DMS 273 treated with DMSO at 0.1 percent for 48 hours (cell line): ENCODE results near the gene CDX4.
"Not testable (repeated sequence)": the region's sequence is repeated elsewhere in the genome, so short reads cannot be mapped to it uniquely, and the experiment has no call there.

Source experiments
- DNase-seq: peaks from one replicate; lab custom pipeline; 2025; lab: John Stamatoyannopoulos, UW

The CDX4 gene, protein sequence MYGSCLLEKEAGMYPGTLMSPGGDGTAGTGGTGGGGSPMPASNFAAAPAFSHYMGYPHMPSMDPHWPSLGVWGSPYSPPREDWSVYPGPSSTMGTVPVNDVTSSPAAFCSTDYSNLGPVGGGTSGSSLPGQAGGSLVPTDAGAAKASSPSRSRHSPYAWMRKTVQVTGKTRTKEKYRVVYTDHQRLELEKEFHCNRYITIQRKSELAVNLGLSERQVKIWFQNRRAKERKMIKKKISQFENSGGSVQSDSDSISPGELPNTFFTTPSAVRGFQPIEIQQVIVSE

DNA sequence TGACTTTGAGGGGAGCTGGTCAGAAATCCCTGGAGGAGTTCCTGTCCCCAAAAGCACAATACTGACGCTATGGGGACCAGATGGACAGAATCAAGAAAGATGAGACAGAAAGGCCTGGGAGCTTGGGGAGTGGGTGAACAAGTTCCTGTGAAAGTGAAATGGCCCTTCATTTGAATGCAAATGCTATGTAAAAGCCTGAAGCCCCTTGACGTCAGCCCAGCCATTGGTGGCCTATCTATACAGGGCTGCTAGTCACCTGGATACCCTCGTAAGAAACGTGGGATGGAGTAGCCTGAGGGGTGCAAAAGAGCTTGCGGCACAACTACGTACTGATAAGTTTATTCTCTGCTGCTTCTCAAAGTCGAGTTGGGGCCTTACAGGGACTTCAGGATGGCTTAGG, at the start of gene CDX4:
CDX4 (plus strand) TSS at position 223 of the 400 bp plus-strand sequence. CDS start 201 bp downstream, outside the sequence.
- DNase-seq, result no peak

DNA sequence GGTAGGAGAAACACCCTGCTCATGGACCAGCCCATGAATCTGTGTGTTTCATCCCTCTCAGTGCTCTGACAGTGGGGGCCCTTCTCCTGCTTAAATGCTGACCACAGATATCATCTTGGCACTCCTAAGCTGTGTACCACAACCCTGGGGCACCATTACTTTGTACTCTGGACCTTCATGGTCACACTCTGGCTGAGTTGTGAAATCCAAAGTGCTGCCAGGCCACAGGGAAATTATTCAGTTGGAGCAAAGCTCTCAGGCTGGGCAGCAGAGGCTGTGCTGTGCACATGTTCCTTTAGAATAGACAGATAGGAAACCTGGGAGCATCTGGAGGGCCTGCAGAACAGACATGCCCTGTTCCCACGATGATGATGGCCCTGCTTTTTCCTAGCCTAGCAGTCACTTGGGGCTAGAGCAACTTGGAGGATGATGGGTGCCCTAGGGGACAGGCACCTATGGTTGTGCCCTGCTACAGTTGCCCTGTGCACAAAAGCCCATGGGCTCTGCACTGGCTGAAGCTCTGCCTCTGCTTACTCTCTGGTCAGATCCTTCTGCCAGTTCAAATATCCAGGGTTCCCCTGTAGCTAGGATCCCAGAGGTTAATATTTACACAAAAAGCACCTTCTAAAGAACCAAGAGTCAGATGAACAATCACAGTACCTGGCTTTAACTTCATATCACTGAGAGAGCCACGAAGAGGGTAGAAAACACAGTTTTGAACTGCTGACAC, 48.5 kb upstream of the CDX4 start:
- DNase-seq, result no peak

DNA sequence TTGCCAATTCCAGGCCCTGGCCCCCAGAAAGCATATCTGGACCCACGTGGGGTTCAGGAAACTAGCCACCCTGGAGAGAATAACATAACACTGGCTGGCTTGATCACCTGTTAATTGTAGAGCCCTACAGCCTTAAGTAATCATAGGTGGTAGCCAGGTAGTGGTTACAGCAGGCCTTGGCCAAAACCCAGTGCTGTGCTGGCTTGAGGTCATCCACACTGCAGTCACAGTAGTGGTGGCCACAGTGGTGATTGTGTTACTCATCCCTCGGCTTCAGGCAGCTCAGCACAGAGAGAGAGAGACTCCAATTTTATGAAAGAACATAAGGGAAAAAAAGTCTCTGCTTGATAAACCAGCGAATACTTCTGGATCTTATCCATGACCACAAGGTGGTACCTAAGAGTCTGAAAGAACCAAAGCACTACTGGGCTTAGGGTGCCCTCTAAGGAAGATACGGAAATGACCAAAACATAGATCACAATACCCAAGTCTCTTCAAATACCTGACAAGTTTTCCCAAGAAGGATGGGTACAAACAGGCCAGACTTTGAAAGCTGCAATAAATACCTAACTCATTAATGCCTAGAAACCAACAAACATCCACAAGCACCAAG, 46.6 kb upstream of the CDX4 start:
- DNase-seq, result no peak

DNA sequence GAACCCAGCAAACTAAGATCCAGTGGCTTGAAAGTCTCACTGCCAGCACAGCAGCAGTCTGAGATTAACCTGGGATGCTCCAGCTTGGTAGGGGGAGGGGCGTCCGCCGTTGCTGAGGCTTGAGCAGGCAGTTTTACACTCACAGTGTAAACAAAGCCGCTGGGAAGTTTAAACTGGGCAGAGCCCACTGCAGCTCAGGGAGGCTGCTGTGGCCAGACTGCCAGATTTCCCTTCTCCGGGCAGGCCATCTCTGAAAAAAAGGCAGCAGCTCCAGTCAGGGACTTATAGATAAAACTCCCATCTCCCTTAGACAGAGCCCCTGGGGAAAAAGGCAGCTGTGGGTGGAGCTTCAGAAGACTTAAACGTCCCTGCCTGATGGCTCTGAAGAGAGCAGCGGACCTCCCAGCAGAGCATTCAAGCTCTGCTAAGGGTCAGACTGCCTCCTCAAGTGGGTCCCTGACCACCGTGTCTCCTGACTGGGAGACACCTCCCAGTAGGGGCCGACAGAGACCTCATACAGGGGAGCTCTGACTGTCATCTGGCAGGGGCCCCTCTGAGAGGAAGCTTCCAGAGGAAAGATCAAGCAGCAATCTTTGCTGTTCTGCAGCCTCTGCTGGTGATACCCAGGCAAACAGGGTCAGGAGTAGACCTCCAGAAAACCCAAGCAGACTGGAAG, 45.1 kb upstream of the CDX4 start:
- no peak for DNase-seq

DNA sequence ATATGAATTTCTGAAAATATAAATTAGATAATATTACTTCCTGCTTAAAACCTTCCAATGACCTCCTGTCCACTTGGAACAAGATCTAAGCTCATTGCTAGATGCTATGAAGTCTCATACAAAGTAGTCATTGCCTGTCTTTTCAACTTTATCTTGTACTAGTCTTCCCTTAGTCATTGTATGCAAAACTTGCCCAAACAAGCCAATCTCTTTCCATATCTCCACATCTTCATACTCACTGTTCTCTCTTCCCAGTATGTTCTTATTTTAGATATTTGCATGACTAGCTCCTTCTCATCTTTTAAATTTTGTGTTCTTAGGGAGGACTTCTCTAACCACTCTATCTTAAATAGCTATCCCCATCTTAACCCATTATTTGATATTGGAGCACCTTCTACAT, 33.9 kb upstream of the CDX4 start:
- DNase-seq, result no peak

DNA sequence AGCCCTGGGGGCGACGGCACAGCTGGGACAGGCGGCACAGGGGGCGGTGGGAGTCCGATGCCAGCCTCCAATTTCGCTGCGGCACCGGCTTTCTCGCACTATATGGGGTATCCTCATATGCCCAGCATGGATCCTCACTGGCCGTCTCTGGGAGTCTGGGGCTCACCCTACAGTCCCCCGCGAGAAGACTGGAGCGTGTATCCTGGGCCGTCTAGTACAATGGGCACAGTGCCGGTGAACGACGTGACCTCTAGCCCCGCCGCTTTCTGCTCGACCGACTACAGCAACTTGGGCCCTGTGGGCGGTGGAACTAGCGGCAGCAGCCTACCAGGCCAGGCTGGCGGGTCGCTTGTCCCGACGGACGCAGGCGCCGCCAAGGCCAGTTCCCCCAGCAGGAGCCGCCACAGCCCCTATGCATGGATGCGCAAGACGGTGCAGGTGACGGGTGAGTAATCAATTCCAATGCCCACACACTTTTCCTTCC, 500 bp downstream of the CDX4 start:
- no peak for DNase-seq

DNA sequence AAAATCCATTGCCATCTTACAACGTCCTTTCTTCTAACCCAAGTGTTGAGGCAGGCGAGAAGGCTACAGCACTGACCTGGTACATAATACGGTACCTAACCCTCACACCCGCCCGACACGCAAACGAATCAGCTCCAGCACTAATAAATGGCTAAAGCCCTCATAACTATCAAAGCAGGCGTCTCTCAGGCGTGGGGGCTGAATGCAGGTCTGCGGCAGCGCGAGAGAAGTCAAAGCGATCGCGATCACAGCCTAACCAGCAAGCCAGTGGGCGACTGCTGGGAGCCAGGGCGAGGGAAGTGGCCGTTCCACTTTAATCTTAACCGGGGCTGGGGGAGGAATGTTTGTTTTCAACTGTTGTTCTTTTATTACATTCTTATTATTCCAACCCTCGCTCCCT, 1.5 kb downstream of the CDX4 start:
- DNase-seq, result no peak

DNA sequence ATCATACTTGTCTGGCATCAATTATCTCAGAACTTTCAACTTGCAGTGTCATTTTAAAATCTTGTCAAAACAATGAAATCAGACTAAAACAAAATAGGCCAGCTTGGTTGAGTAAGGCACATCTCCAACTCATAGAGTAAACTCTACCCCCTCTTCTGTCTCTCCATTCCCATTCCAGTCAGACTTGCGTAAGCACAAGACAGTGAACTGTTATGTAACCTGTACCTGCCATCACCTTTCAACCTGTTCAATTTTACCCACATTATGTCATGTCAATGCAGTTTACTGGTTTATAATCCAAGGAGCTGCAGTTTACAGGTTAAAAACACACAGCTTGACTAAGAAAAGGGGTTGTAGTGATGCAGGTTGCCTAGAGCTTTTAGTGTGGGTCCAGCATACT, 8.3 kb downstream of the CDX4 start:
- DNase-seq, result no peak

DNA sequence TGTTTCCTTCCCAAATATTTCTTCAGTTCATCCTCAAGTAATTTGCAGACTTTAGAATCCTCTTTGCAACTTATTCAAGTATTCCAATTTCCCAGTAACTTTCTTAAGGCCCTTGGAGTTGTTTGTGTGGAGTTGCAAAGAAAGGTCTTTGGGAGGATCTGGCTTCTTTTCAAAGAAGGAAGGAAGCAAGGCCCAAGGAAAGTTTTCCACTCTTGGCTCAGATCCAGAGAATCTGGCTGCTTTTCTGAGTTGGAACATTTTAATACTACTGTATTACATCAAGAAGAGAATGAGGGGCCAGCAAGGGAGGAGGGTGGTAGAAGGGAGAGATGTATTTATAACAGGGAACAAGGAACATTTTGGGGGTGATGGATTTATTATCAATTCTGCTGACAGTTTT, 10.5 kb downstream of the CDX4 start:
- no peak for DNase-seq

DNA sequence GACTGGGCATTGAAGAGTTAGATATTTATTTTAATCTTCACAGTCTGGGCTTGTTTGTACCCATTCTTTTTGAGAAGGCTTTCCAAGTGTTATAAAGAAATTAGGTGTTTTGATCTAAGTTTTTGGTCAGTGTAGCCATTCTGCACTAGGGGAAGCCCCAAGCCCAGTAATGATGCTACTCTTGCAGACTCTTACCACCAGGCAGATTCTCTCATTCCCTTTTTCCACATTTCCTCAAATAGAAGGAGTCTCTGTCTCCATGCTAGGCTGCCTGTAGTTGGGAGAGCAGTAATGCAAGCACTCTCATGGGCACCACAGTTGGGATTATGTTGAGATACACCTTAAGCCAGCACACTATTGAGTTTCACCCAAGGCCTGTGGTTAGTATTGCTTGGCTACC, 21.5 kb downstream of the CDX4 start:
- DNase-seq, result no peak

DNA sequence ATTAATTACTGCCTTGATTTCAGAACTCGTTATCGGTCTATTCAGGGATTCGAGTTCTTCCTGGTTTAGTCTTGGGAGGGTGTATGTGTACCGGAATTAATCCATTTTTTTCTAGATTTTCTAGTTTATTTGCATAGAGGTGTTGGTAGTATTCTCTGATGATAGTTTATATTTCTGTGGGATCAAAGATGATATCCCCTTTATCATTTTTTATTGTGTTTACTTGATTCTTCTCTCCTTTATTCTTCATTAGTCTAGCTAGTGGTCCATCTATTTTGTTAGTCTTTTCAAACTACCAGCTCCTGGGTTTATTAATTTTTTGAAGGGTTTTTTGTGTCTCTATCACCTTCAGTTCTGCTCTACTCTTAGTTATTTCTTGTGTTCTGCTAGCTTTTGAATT, 32.1 kb downstream of the CDX4 start:
- DNase-seq, result no peak

DNA sequence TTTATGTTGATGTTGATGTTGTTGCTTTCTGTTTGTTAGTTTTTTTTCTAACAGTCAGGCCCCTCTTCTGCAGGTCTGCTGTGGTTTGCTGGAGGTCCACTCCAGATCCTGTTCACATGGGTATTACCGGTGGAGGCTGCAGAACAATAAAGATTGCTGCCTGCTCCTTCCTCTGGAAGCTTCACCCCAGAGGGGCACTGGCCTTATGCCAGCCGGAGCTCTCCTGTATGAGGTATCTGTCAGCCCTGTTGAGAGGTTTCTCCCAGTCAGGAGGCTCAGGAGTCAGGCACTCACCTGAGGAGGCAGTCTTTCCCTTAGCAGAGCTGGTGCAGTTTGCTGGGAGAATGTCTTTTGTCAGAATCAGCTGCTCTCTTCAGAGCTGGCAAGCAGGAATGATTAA, 34.7 kb downstream of the CDX4 start:
- no peak for DNase-seq

DNA sequence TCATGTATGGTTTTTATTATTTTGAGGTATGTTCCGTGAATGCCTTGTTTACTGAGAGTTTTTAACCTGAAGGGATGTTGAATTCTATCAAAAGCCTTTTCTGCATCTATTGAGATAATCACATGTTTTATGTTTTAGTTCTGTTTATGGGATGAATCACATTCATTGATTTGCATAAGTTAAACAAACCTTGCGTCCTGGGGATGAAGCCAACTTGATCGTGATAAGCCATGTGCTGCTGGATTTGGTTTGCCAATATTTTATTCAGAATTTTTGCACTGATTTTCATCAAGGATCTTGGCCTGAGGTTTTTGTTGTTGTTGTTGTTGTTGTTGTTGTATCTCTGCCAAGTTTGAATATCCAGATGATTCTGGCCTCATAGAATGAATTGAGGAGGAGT, 43.8 kb downstream of the CDX4 start:
- DNase-seq, result no peak

DNA sequence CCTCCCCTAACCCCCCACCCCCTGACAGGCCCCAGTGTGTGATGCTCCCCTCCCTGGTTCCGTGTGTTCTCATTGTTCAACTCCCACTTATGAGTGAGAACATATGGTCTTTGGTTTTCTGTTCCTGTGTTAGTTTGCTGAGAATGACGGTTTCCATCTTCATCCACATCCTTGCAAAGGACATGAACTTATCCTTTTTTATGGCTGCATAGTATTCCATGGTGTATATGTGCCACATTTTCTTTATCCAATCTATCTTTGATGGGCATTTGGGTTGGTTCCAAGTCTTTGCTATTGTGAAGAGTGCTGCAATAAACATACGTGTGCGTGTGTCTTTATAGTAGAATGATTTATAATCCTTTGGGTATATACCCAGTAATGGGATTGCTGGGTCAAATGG, 45.3 kb downstream of the CDX4 start:
- DNase-seq, result not testable (repeated sequence)
